B cell (primary cell): ENCODE results near the gene PKNOX2. TPM values are rescaled to one million over a fixed set of nuclear protein-coding genes. Genes with fewer than 3 reads are reported as not detected.
A peak's percentile ranks its signal among the peaks of the same experiment; 100 is the strongest.

Source experiments
- ATAC-seq: fragments of 200-7000 bp; cut with Tn5 transposase; one replicate; pipeline ENCODE4 v1.10.0; 2021; ENCODE audit warnings: low read depth, mild to moderate bottlenecking, moderate number of reproducible peaks, moderate library complexity
- CTCF ChIA-PET: fragments of 350-600 bp; sonication (Branson Sonifier 250); formaldehyde crosslinking; loops from one replicate; lab custom pipeline; 2021; ENCODE audit warnings: antibody characterized with exemption, inconsistent platforms; lab: Charles Lee
- POLR2A ChIA-PET: fragments of 350-600 bp; sonication (Branson Sonifier 250); formaldehyde crosslinking; loops from one replicate; lab custom pipeline; 2021; ENCODE audit warnings: antibody characterized with exemption; lab: Charles Lee
- DNase-seq: peaks from one replicate; pipeline ENCODE4 v3.0.0; 2013
- H2AFZ ChIP-seq: 2 replicates; pipeline ENCODE4 v1.6.1; 2012; ENCODE audit warnings: mild to moderate bottlenecking, low read depth, low read length; ENCODE audit not compliant: insufficient read depth, poor library complexity, severe bottlenecking
- H3K27ac ChIP-seq, 2 donors: 1 replicate in 1 of 2; 2 replicates in 1 of 2; pipeline ENCODE4 v1.5.1; 2012 to 2013; ENCODE audit warnings: low read length in 2 of 2, mild to moderate bottlenecking in 2 of 2, moderate library complexity in 1 of 2
- H3K27me3 ChIP-seq, 4 experiments: fragments of 200-600 bp in 1 of 4; sonication (generic) in 1 of 4; replicated peaks in 1 of 4; 1 replicate in 2 of 4; 2 replicates in 2 of 4; pipeline versions ENCODE4 v1.6.1 to v1.7.0; 2013 to 2016; ENCODE audit warnings: low read length in 3 of 4, mild to moderate bottlenecking in 2 of 4, mixed read lengths in 1 of 4, moderate library complexity in 1 of 4; ENCODE audit not compliant: insufficient read depth in 4 of 4, control insufficient read depth in 3 of 4; ENCODE audit errors: control extremely low read depth in 1 of 4
- H3K36me3 ChIP-seq, 2 experiments: replicated peaks in 1 of 2; 1 replicate in 1 of 2; 2 replicates in 1 of 2; pipeline versions ENCODE4 v1.6.1 to v1.7.1; 2013; ENCODE audit warnings: low read length in 1 of 2; ENCODE audit not compliant: insufficient read depth in 2 of 2, control insufficient read depth in 1 of 2; ENCODE audit errors: control extremely low read depth in 1 of 2, extremely low read depth in 1 of 2
- H3K4me1 ChIP-seq, 2 donors: fragments of 200-600 bp in 1 of 2; sonication (generic) in 1 of 2; 1 replicate in 1 of 2; 2 replicates in 1 of 2; pipeline versions ENCODE4 v1.5.1 to v1.6.1; 2013 to 2017; ENCODE audit warnings: low read length in 2 of 2; ENCODE audit not compliant: control insufficient read depth in 2 of 2, insufficient read depth in 2 of 2
- H3K4me2 ChIP-seq: replicated peaks from 2 replicates; pipeline ENCODE3; 2012; ENCODE audit warnings: mild to moderate bottlenecking, low read depth, low read length; ENCODE audit not compliant: poor library complexity, severe bottlenecking
- H3K4me3 ChIP-seq, 5 experiments: fragments of 200-600 bp in 1 of 5; sonication (generic) in 1 of 5; 1 replicate in 3 of 5; 2 replicates in 2 of 5; pipeline versions ENCODE4 v1.5.1 to v1.7.0; 2011 to 2016; ENCODE audit warnings: low read length in 4 of 5, mild to moderate bottlenecking in 4 of 5, low read depth in 2 of 5, control low read depth in 1 of 5, moderate library complexity in 1 of 5; ENCODE audit not compliant: insufficient read depth in 1 of 5; ENCODE audit errors: control extremely low read depth in 1 of 5, extremely low read depth in 1 of 5
- H3K79me2 ChIP-seq: fragments of 200-600 bp; sonication (generic); one replicate; pipeline ENCODE4 v1.6.0; 2016; ENCODE audit warnings: low read length; ENCODE audit not compliant: control insufficient read depth, insufficient read depth
- H3K9ac ChIP-seq: fragments of 200-600 bp; sonication (generic); 2 replicates; pipeline ENCODE4 v1.6.1; 2017; ENCODE audit warnings: mild to moderate bottlenecking, low read length, moderate library complexity
- H3K9me3 ChIP-seq, 3 donors: one replicate each; pipeline versions ENCODE4 v1.6.1 to v1.7.1; 2013; ENCODE audit warnings: low read length in 2 of 3; ENCODE audit not compliant: control insufficient read depth in 2 of 3, insufficient read depth in 1 of 3; ENCODE audit errors: control extremely low read depth in 1 of 3
- H4K20me1 ChIP-seq: 2 replicates; pipeline ENCODE4 v1.6.0; 2012; ENCODE audit warnings: mild to moderate bottlenecking, low read length; ENCODE audit not compliant: insufficient read depth, control insufficient read depth, poor library complexity, severe bottlenecking
- H3K27ac Mint-ChIP-seq: one replicate; pipeline ENCODE4 v1.8.0; 2021; ENCODE audit warnings: mixed read lengths
- H3K27me3 Mint-ChIP-seq: one replicate; pipeline ENCODE4 v1.8.0; 2021; ENCODE audit warnings: mixed read lengths
- H3K4me1 Mint-ChIP-seq: one replicate; pipeline ENCODE4 v1.8.0; 2021; ENCODE audit warnings: mixed read lengths
- H3K4me3 Mint-ChIP-seq: one replicate; pipeline ENCODE4 v1.8.0; 2021; ENCODE audit warnings: mixed read lengths
- H3K9me3 Mint-ChIP-seq: one replicate; pipeline ENCODE4 v1.8.0; 2022; ENCODE audit warnings: mixed read lengths; ENCODE audit not compliant: insufficient read depth
- EZH2 ChIP-seq: IDR thresholded peaks from 2 replicates; pipeline ENCODE4 v1.6.1; 2012; ENCODE audit warnings: borderline replicate concordance, low read depth, mild to moderate bottlenecking, moderate library complexity, low read length; ENCODE audit not compliant: insufficient read depth, poor library complexity, severe bottlenecking
- WGBS: methylation state at CpG from one replicate; pipeline ENCODE4 v1.1.5; 2013; ENCODE audit warnings: missing lambda C conversion rate; ENCODE audit not compliant: insufficient coverage; 5-methylcytosine and 5-hydroxymethylcytosine counted together
- intact Hi-C: fragments of 100-400 bp; cut with micrococcal nuclease; formaldehyde crosslinking; loops from one replicate; pipeline ENCODE4 v1.10.0; 2022
- polyA plus RNA-seq: library from polyadenylated mRNA; depleted of rRNA; stranded (reverse); fragments of >200 nt; gene quantifications from 2 replicates; pipeline ENCODE4 v1.2.3, GENCODE V29; 2012
- total RNA-seq, 2 donors: library from RNA; stranded (reverse); fragments of 120-200 nt in 1 of 2; gene quantifications; 1 replicate in 1 of 2; 2 replicates in 1 of 2; pipeline versions ENCODE4 v1.2.3 to v1.2.4, GENCODE V29; 2013 to 2022
- TF ChIP-seq, protein P1 (sequence below): fragments of 200-600 bp; IDR thresholded peaks from one replicate; pipeline ENCODE4 v1.8.0; 2022; ENCODE audit warnings: antibody characterized with exemption, mild to moderate bottlenecking

PKNOX2 gene
- total and polyA plus RNA-seq, 2 donors (not counting 1 experiment from before 2014, with no cell fraction given): not detected

DNA sequence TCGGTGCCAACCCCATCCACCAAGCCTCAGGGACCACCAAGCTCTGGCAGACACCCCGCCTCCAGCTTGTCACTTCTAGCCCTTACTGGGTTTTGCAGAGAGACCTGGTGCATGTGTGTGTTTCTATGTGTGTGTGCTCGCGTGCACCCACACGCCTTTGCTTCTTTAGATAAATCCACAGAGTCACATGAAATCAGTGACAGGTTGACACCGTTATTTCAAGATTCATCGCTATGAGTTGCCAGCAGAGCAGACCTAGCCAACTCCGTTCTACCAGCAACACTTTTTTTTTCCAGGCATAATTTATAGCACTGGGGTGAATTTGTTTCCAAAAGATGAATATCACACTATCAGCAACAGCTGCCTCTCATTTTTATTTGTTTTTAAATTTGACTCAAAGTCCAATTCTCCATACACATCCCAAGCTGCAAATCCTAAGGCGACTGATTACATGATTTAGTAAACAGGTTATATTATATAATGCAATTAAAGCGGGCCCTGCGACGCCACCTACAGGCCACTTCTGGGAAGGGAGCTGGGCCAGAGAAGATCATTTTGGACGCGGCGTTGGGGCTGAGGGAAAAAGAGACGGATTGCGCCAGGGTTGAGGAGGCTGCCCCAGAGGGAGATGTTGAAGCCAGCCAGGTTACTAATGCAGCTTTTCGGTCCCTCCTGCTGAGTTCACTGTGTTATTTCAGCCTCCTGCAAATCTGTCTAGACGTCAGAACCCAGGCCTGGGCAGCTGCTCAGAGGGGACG is 181.0 kb downstream of the PKNOX2 start:
- Histone ChIP-seq H3K4me1 (peaks cover 0 to 4% of the 10 kb centered on the region in 2 donors), H3K79me2 (no peaks in the 10 kb centered on the region), H3K27ac (no peak overlapping the region), H3K36me3 (no peaks in the 10 kb centered on the region), H3K4me2 (no peak overlapping the region), H2AFZ (no peak overlapping the region), H3K9ac (no peak overlapping the region), H3K9me3 (no peaks in the 10 kb centered on the region), H4K20me1 (no peaks in the 10 kb centered on the region), H3K27me3 (peaks cover 0 to 7% (median 0%) of the 10 kb centered on the region in 4 experiments), H3K4me3 (no peak overlapping the region)
- ATAC-seq (no peak), DNase-seq (peak; percentile 25)
- intact Hi-C loops: loop anchor here (5.0 kb wide), 1 partner anchor 203 kb away; no protein-coding TSS in a partner anchor
- no peak for TF ChIP-seq EZH2
- TF ChIP-seq, protein P1, sequence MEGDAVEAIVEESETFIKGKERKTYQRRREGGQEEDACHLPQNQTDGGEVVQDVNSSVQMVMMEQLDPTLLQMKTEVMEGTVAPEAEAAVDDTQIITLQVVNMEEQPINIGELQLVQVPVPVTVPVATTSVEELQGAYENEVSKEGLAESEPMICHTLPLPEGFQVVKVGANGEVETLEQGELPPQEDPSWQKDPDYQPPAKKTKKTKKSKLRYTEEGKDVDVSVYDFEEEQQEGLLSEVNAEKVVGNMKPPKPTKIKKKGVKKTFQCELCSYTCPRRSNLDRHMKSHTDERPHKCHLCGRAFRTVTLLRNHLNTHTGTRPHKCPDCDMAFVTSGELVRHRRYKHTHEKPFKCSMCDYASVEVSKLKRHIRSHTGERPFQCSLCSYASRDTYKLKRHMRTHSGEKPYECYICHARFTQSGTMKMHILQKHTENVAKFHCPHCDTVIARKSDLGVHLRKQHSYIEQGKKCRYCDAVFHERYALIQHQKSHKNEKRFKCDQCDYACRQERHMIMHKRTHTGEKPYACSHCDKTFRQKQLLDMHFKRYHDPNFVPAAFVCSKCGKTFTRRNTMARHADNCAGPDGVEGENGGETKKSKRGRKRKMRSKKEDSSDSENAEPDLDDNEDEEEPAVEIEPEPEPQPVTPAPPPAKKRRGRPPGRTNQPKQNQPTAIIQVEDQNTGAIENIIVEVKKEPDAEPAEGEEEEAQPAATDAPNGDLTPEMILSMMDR: peak; percentile 71
- Mint-ChIP-seq H3K27me3 (peaks cover 17% of the 10 kb centered on the region), H3K9me3 (no peaks in the 10 kb centered on the region), H3K4me1 (no peaks in the 10 kb centered on the region), H3K4me3 (no peak overlapping the region), H3K27ac (no peak overlapping the region)
- CTCF ChIA-PET: interaction anchor here (0.6 to 1.9 kb wide), 10 partner anchors 10 to 387 kb away, joined by 3 to 10 read pairs (median 3); no protein-coding TSS in a partner anchor
- WGBS: 35% methylated on average over 13 of the region's 20 CpGs
- POLR2A ChIA-PET: no interaction called here

DNA sequence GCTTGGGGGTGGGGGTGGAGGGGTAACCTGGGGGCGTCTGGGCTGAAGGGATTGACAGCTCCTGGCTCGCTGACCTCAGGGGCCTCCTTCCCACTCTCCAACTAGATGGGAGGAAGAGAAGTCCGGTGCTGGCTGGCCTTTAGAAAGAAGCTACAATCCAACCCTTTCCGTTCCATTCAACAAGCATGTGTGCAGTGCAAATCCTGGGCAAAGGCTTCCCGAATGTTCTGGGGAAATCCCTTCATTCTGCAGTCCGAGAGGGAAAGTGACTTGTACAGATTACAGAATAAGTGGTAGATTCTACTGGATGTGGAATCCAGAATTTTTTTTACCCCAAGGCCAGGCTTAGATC is 181.6 kb downstream of the PKNOX2 start:
- H3K9me3 ChIP-seq: no peaks in the 10 kb centered on the region
- TF ChIP-seq, protein P1: no peak
- no peak for TF ChIP-seq EZH2
- H3K79me2 ChIP-seq: no peaks in the 10 kb centered on the region
- Mint-ChIP-seq H3K27ac (no peak overlapping the region), H3K4me1 (no peaks in the 10 kb centered on the region), H3K4me3 (no peak overlapping the region), H3K9me3 (no peaks in the 10 kb centered on the region), H3K27me3 (peaks cover 17% of the 10 kb centered on the region)
- H3K4me3 ChIP-seq: no peak overlapping the region
- H3K27me3 ChIP-seq: peaks cover 0 to 7% (median 0%) of the 10 kb centered on the region in 4 experiments
- no peaks in the 10 kb centered on the region for H3K36me3 ChIP-seq
- ChIA-PET CTCF (interaction anchor here (0.7 to 1.9 kb wide), 9 partner anchors 10 to 387 kb away, joined by 3 to 10 read pairs (median 4); no protein-coding TSS in a partner anchor), POLR2A (no interaction called here)
- no peak overlapping the region for H3K4me2 ChIP-seq
- 40% methylated on average over 2 of the region's 6 CpGs for WGBS
- no peaks in the 10 kb centered on the region for H4K20me1 ChIP-seq
- intact Hi-C loops: loop anchor here (5.0 kb wide), 1 partner anchor 204 kb away; no protein-coding TSS in a partner anchor
- H2AFZ ChIP-seq: no peak overlapping the region
- H3K9ac ChIP-seq: no peak overlapping the region
- no peak for DNase-seq
- H3K27ac ChIP-seq: no peak overlapping the region
- peaks cover 0 to 4% of the 10 kb centered on the region in 2 donors for H3K4me1 ChIP-seq
- ATAC-seq: no peak
